ENCODE data around the gene MBOAT7. TPM values are rescaled to one million over a fixed set of nuclear protein-coding genes. Genes with fewer than 3 reads are reported as not detected.
A peak's percentile ranks its signal among the peaks of the same experiment; 100 is the strongest.

MBOAT7 gene
- total RNA-seq, 1 donor from 2014 or later: 218 TPM

- no peak for DNase-seq (ENCODE audit: low read depth)
- peak; percentile 22 for TF ChIP-seq CTCF (conservative IDR thresholded peaks at IDR 0.05; ENCODE audit: low read depth, low read length)
- peak within 1 kb of the TSS; percentile 88 for H3K4me3 ChIP-seq (ENCODE audit: low read depth, low read length)
These were observed 51.5 kb downstream of the MBOAT7 start, which contains the start of gene CNOT3 for GRCh38 chr19:54137699-54138488. CNOT3 (plus strand) TSS chr19:54137762; CDS start chr19:54142979, 5,217 bp downstream.

GRCh38 chr19:54136864-54137698 lies 52.3 kb downstream of the MBOAT7 start:
- H3K4me3 ChIP-seq (ENCODE audit: low read depth, low read length): peak overlapping the region; percentile 88
- no peak for TF ChIP-seq CTCF (conservative IDR thresholded peaks at IDR 0.05; ENCODE audit: low read depth, low read length)
- peak; percentile 99 for DNase-seq (ENCODE audit: low read depth)

GRCh38 chr19:54136086-54136863 lies 53.1 kb downstream of the MBOAT7 start:
- no peak for TF ChIP-seq CTCF (conservative IDR thresholded peaks at IDR 0.05; ENCODE audit: low read depth, low read length)
- DNase-seq (ENCODE audit: low read depth): peak; percentile 9
- H3K4me3 ChIP-seq (ENCODE audit: low read depth, low read length): peak overlapping the region; percentile 70

- TF ChIP-seq CTCF (conservative IDR thresholded peaks at IDR 0.05; ENCODE audit: low read depth, low read length): no peak
- DNase-seq (ENCODE audit: low read depth): no peak
- no peak overlapping the region for H3K4me3 ChIP-seq (ENCODE audit: low read depth, low read length)
These were observed 55.3 kb downstream of the MBOAT7 start for GRCh38 chr19:54133957-54134590.

- DNase-seq (ENCODE audit: low read depth): no peak
- no peak for TF ChIP-seq CTCF (conservative IDR thresholded peaks at IDR 0.05; ENCODE audit: low read depth, low read length)
- H3K4me3 ChIP-seq (ENCODE audit: low read depth, low read length): no peak overlapping the region
These were observed 55.9 kb downstream of the MBOAT7 start for GRCh38 chr19:54133312-54133956.

GRCh38 chr19:54129617-54129996 lies 59.8 kb downstream of the MBOAT7 start:
- H3K4me3 ChIP-seq (ENCODE audit: low read depth, low read length): no peak overlapping the region
- no peak for DNase-seq (ENCODE audit: low read depth)
- TF ChIP-seq CTCF (conservative IDR thresholded peaks at IDR 0.05; ENCODE audit: low read depth, low read length): no peak
